GM21390 (cell line): ENCODE measurements around the gene MAGOH.
"Not testable (repeated sequence)": the region's sequence is repeated elsewhere in the genome, so short reads cannot be mapped to it uniquely, and the experiment has no call there.

Experiments
- ATAC-seq: cut with Tn5 transposase; IDR thresholded peaks from one replicate; pipeline ENCODE4 v1.9.1; 2021; ENCODE audit not compliant: unreplicated experiment

MAGOH gene

GRCh38 chr1:53238197-53239155 lies at the start of gene MAGOH:
MAGOH (minus strand) TSS chr1:53238518; CDS start chr1:53238448, 70 bp downstream.
- ATAC-seq = peak; percentile 98

GRCh38 chr1:53286955-53287354 lies 48.6 kb upstream of the MAGOH start:
- no peak for ATAC-seq

- ATAC-seq = no peak
These were observed 47.8 kb upstream of the MAGOH start for GRCh38 chr1:53285969-53286760.

- no peak for ATAC-seq
These were observed 47.2 kb upstream of the MAGOH start for GRCh38 chr1:53285546-53285945.

GRCh38 chr1:53284224-53285020 lies 46.1 kb upstream of the MAGOH start:
- no peak for ATAC-seq

- not testable (repeated sequence) for ATAC-seq
These were observed 44.8 kb upstream of the MAGOH start for GRCh38 chr1:53283156-53283555.

- no peak for ATAC-seq
These were observed 42.8 kb upstream of the MAGOH start for GRCh38 chr1:53281133-53281532.

GRCh38 chr1:53280496-53280895 lies 42.2 kb upstream of the MAGOH start:
- no peak for ATAC-seq

- no peak for ATAC-seq
These were observed 41.2 kb upstream of the MAGOH start for GRCh38 chr1:53279296-53280200.

GRCh38 chr1:53278298-53278725 lies 40.0 kb upstream of the MAGOH start:
- no peak for ATAC-seq

- ATAC-seq = no peak
These were observed 39.0 kb upstream of the MAGOH start for GRCh38 chr1:53277326-53277725.

GRCh38 chr1:53276902-53277281 lies 38.6 kb upstream of the MAGOH start:
- ATAC-seq = no peak

- ATAC-seq = no peak
These were observed 38.0 kb upstream of the MAGOH start for GRCh38 chr1:53276153-53276901.

- no peak for ATAC-seq
These were observed 37.2 kb upstream of the MAGOH start for GRCh38 chr1:53275566-53275965.

- no peak for ATAC-seq
These were observed 36.3 kb upstream of the MAGOH start for GRCh38 chr1:53274541-53275185.

- no peak for ATAC-seq
These were observed 35.7 kb upstream of the MAGOH start for GRCh38 chr1:53274026-53274425.

GRCh38 chr1:53273526-53273925 lies 35.2 kb upstream of the MAGOH start:
- no peak for ATAC-seq

- no peak for ATAC-seq
These were observed 34.0 kb upstream of the MAGOH start for GRCh38 chr1:53272349-53272748.
